PC-9 (cell line): Measurements from ENCODE around the gene SIGLEC15.

Experiments
- EZH2 ChIP-seq: fragments of 200-600 bp; sonication (generic); IDR thresholded peaks from 2 replicates; pipeline ENCODE4 v1.8.0; 2017; ENCODE audit warnings: antibody characterized with exemption, low read depth
- TF ChIP-seq, protein P1 (sequence below): fragments of 200-600 bp; sonication (generic); conservative IDR thresholded peaks from 2 replicates; pipeline ENCODE4 v1.6.1; 2017; ENCODE audit warnings: mixed run types, antibody characterized with exemption, mild to moderate bottlenecking, moderate library complexity

DNA sequence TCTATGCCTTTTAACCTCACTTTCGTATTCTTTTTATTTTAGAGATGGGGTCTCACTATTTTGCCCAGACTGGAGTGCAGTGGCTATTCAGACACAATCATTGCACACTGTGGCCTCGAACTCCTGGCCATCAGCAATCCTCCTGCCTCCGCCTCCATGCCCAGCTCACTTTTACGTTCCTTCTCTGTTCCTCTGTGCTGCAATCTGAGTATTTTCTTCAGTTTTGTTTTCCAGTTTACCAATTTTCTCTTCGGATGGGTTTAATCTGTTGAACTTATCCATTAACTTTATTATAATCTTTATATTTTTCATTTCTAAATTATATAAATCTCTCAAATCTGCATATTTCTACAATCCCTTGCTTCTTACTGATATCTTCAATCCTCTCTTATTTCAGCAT, 38.6 kb downstream of the SIGLEC15 start:
- TF ChIP-seq, protein P1, sequence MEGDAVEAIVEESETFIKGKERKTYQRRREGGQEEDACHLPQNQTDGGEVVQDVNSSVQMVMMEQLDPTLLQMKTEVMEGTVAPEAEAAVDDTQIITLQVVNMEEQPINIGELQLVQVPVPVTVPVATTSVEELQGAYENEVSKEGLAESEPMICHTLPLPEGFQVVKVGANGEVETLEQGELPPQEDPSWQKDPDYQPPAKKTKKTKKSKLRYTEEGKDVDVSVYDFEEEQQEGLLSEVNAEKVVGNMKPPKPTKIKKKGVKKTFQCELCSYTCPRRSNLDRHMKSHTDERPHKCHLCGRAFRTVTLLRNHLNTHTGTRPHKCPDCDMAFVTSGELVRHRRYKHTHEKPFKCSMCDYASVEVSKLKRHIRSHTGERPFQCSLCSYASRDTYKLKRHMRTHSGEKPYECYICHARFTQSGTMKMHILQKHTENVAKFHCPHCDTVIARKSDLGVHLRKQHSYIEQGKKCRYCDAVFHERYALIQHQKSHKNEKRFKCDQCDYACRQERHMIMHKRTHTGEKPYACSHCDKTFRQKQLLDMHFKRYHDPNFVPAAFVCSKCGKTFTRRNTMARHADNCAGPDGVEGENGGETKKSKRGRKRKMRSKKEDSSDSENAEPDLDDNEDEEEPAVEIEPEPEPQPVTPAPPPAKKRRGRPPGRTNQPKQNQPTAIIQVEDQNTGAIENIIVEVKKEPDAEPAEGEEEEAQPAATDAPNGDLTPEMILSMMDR: no peak
- TF ChIP-seq EZH2: no peak
